ENCODE results near the gene CHGA.

Gene CHGA

GRCh38 chr14:92948647-92949046 lies 25.7 kb downstream of the CHGA start:
- no peak for DNase-seq (ENCODE audit: low read depth)
- TF ChIP-seq, protein P1, sequence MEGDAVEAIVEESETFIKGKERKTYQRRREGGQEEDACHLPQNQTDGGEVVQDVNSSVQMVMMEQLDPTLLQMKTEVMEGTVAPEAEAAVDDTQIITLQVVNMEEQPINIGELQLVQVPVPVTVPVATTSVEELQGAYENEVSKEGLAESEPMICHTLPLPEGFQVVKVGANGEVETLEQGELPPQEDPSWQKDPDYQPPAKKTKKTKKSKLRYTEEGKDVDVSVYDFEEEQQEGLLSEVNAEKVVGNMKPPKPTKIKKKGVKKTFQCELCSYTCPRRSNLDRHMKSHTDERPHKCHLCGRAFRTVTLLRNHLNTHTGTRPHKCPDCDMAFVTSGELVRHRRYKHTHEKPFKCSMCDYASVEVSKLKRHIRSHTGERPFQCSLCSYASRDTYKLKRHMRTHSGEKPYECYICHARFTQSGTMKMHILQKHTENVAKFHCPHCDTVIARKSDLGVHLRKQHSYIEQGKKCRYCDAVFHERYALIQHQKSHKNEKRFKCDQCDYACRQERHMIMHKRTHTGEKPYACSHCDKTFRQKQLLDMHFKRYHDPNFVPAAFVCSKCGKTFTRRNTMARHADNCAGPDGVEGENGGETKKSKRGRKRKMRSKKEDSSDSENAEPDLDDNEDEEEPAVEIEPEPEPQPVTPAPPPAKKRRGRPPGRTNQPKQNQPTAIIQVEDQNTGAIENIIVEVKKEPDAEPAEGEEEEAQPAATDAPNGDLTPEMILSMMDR (IDR thresholded peaks at IDR 0.05; ENCODE audit: insufficient read depth, low read depth, low read length, missing control alignments), result no peak

GRCh38 chr14:92949496-92950192 lies 26.7 kb downstream of the CHGA start:
- DNase-seq (ENCODE audit: low read depth), result no peak
- no peak overlapping the region for H3K4me3 ChIP-seq (ENCODE audit: low read depth, low read length)
- TF ChIP-seq, protein P1 (IDR thresholded peaks at IDR 0.05; ENCODE audit: insufficient read depth, low read depth, low read length, missing control alignments), result no peak

More at GRCh38 chr14:92948647-92949046, 25.7 kb downstream of the CHGA start:
- no peak overlapping the region for H3K4me3 ChIP-seq (ENCODE audit: low read depth, low read length)

DNA sequence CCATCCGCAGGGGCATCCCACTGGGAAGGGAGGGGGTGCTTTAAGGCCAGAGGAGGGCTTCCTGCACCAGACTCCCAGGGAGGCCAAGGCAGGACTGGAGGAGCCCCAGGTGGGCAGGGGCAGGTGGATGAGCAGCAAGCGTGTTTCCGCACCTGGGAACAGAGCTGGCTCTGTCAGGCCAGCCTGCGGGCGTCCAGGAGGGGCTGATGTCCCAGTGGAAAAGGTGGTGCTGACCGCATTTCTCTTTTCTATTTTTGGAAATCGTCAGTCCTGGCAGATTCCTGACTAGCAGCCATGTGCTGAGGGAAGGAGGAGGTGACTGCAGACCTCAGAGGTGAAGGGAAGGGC lies 27.2 kb downstream of the CHGA start:
- TF ChIP-seq, protein P1 (IDR thresholded peaks at IDR 0.05; ENCODE audit: insufficient read depth, low read depth, low read length, missing control alignments), result no peak
- DNase-seq (ENCODE audit: low read depth), result no peak
- no peak overlapping the region for H3K4me3 ChIP-seq (ENCODE audit: low read depth, low read length)

- H3K4me3 ChIP-seq (ENCODE audit: low read depth, low read length), result no peak overlapping the region
- no peak for DNase-seq (ENCODE audit: low read depth)
- TF ChIP-seq, protein P1 (IDR thresholded peaks at IDR 0.05; ENCODE audit: insufficient read depth, low read depth, low read length, missing control alignments), result no peak
Observed at GRCh38 chr14:92950773-92951172, 27.8 kb downstream of the CHGA start.

GRCh38 chr14:92951261-92951660 lies 28.3 kb downstream of the CHGA start:
- no peak overlapping the region for H3K4me3 ChIP-seq (ENCODE audit: low read depth, low read length)
- TF ChIP-seq, protein P1 (IDR thresholded peaks at IDR 0.05; ENCODE audit: insufficient read depth, low read depth, low read length, missing control alignments), result no peak
- no peak for DNase-seq (ENCODE audit: low read depth)

- peak; percentile 86 for DNase-seq (ENCODE audit: low read depth)
- no peak overlapping the region for H3K4me3 ChIP-seq (ENCODE audit: low read depth, low read length)
- TF ChIP-seq, protein P1 (IDR thresholded peaks at IDR 0.05; ENCODE audit: insufficient read depth, low read depth, low read length, missing control alignments), result peak; percentile 97
Observed at GRCh38 chr14:92951912-92952471, 29.0 kb downstream of the CHGA start.
